Endothelial cell of umbilical vein (primary cell): Measurements from ENCODE around the gene ATXN10. TPM values are rescaled to one million over a fixed set of nuclear protein-coding genes. Genes with fewer than 3 reads are reported as not detected.

Source experiments
- BruUV-seq: library from RNA; stranded (reverse); fragments of 400-500 nt; replicated peaks from 2 replicates; lab custom pipeline; 2021; lab: Mats Ljungman, UMichigan
- CTCF ChIA-PET: fragments of 300-600, 350-600 bp; sonication (Branson Sonifier 250); formaldehyde crosslinking; loops from one replicate; lab custom pipeline; 2021; ENCODE audit warnings: antibody characterized with exemption, inconsistent platforms; lab: Charles Lee
- POLR2A ChIA-PET: fragments of 300-600, 350-600 bp; sonication (Branson Sonifier 250); formaldehyde crosslinking; loops from one replicate; lab custom pipeline; 2021; ENCODE audit warnings: antibody characterized with exemption, inconsistent platforms; lab: Charles Lee
- DNase-seq: peaks from one replicate; pipeline ENCODE4 v3.0.0-alpha.2; 2011; ENCODE audit warnings: low read depth, low spot score
- FAIRE-seq: peaks from 2 replicates; lab custom pipeline; 2011; peaks lifted over from hg19 to GRCh38; lab: Jason Lieb, UNC
- H2AFZ ChIP-seq: 2 replicates; pipeline ENCODE4 v1.6.0; 2012; ENCODE audit warnings: low read depth, low read length, control low read depth, inconsistent platforms
- H3K27ac ChIP-seq: 2 replicates; pipeline ENCODE4 v1.5.1; 2011; ENCODE audit warnings: low read depth, mild to moderate bottlenecking, control low read depth, low read length, moderate library complexity; ENCODE audit not compliant: insufficient read depth
- H3K27me3 ChIP-seq, 2 experiments: 2 replicates each; pipeline versions ENCODE4 v1.6.0 to v1.6.1; 2011; ENCODE audit warnings: low read length in 2 of 2, mixed read lengths in 1 of 2; ENCODE audit not compliant: control insufficient read depth in 2 of 2, insufficient read depth in 2 of 2
- H3K36me3 ChIP-seq, 2 experiments: 2 replicates in 1 of 2; 3 replicates in 1 of 2; pipeline ENCODE4 v1.5.1; 2011; ENCODE audit warnings: low read length in 2 of 2, mild to moderate bottlenecking in 1 of 2, moderate library complexity in 1 of 2; ENCODE audit not compliant: control insufficient read depth in 2 of 2, insufficient read depth in 2 of 2; ENCODE audit errors: extremely low read depth in 1 of 2
- H3K4me1 ChIP-seq: 3 replicates; pipeline ENCODE4 v1.5.1; 2011; ENCODE audit warnings: mild to moderate bottlenecking, low read length; ENCODE audit not compliant: control insufficient read depth, insufficient read depth; ENCODE audit errors: extremely low read depth
- H3K4me2 ChIP-seq: 2 replicates; pipeline ENCODE4 v1.6.1; 2011; ENCODE audit warnings: low read length, control low read depth, mixed read lengths; ENCODE audit not compliant: insufficient read depth
- H3K4me3 ChIP-seq, 3 experiments: fragments of 200-600 bp in 1 of 3; sonication (generic), shearing (Covaris generic) in 1 of 3; replicated peaks in 1 of 3; 2 replicates each; pipeline ENCODE4 v1.5.1; 2011 to 2016; ENCODE audit warnings: control low read depth in 3 of 3, low read length in 3 of 3, mild to moderate bottlenecking in 2 of 3, inconsistent platforms in 1 of 3, low read depth in 1 of 3, moderate library complexity in 1 of 3; ENCODE audit not compliant: insufficient read depth in 1 of 3
- H3K79me2 ChIP-seq: 2 replicates; pipeline ENCODE4 v1.6.0; 2012; ENCODE audit warnings: low read length, inconsistent platforms; ENCODE audit not compliant: control insufficient read depth, insufficient read depth
- H3K9ac ChIP-seq: replicated peaks from 2 replicates; pipeline ENCODE3; 2011; ENCODE audit warnings: low read length, control low read depth; ENCODE audit not compliant: insufficient read depth; ENCODE audit errors: extremely low read depth
- H3K9me1 ChIP-seq: replicated peaks from 3 replicates; pipeline ENCODE4 v1.6.0; 2011; ENCODE audit warnings: mild to moderate bottlenecking, low read length; ENCODE audit not compliant: control insufficient read depth, insufficient read depth; ENCODE audit errors: extremely low read depth
- H3K9me3 ChIP-seq: replicated peaks from 2 replicates; pipeline ENCODE4 v1.5.1; 2012; ENCODE audit warnings: low read length, inconsistent platforms; ENCODE audit not compliant: control insufficient read depth, insufficient read depth
- H4K20me1 ChIP-seq: replicated peaks from 2 replicates; pipeline ENCODE3; 2011; ENCODE audit warnings: mild to moderate bottlenecking, low read length; ENCODE audit not compliant: control insufficient read depth, insufficient read depth; ENCODE audit errors: extremely low read depth
- EZH2 ChIP-seq: IDR thresholded peaks from 2 replicates; pipeline ENCODE4 v1.6.1; 2012; ENCODE audit warnings: borderline replicate concordance, low read depth, mild to moderate bottlenecking, moderate library complexity, low read length, inconsistent platforms; ENCODE audit not compliant: severe bottlenecking
- FOS ChIP-seq: IDR thresholded peaks from 2 replicates; pipeline ENCODE4 v1.6.1; 2011; ENCODE audit warnings: mild to moderate bottlenecking, low read length, moderate library complexity, borderline replicate concordance; ENCODE audit not compliant: insufficient read depth
- GATA2 ChIP-seq: IDR thresholded peaks from 2 replicates; pipeline ENCODE4 v1.7.0; 2011; ENCODE audit warnings: low read depth, mild to moderate bottlenecking, moderate library complexity, mixed read lengths, low read length; ENCODE audit not compliant: insufficient read length, insufficient read depth
- JUN ChIP-seq: IDR thresholded peaks from 2 replicates; pipeline ENCODE4 v1.6.1; 2011; ENCODE audit warnings: borderline replicate concordance, low read depth; ENCODE audit not compliant: insufficient read length, insufficient read depth
- MYC ChIP-seq: IDR thresholded peaks from one replicate; pipeline ENCODE4 v1.6.1; 2011; ENCODE audit warnings: mild to moderate bottlenecking, low read depth, low read length
- POLR2A ChIP-seq: IDR thresholded peaks from 2 replicates; pipeline ENCODE4 v1.6.1; 2012; ENCODE audit warnings: low read depth, mild to moderate bottlenecking, control low read depth, low read length
- POLR2AphosphoS5 ChIP-seq: IDR thresholded peaks from 2 replicates; pipeline ENCODE4 v1.6.1; 2012; ENCODE audit warnings: low read depth, mild to moderate bottlenecking, control low read depth, low read length, moderate library complexity; ENCODE audit not compliant: insufficient read depth
- dilution Hi-C: fragments of 300-500 bp; cut with MboI; formaldehyde crosslinking; loops from one replicate; pipeline ENCODE4 v1.15.0; 2019; ENCODE audit warnings: low sequenced_read_pairs; ENCODE audit not compliant: extremely low pct_ligation_motif_present
- intact Hi-C: fragments of 100-400 bp; cut with micrococcal nuclease; formaldehyde crosslinking; loops from one replicate; pipeline ENCODE4 v1.10.0; 2022
- polyA plus RNA-seq, 4 experiments: library from polyadenylated mRNA; depleted of rRNA in 3 of 4; stranded (reverse) in 3 of 4; unstranded in 1 of 4; fragments of >200 nt; gene quantifications; 2 replicates each; pipeline versions ENCODE4 v1.2.1 to v1.2.3, GENCODE V29; 2011 to 2012; ENCODE audit warnings: missing spikeins in 1 of 4
- total RNA-seq: library from RNA; stranded (reverse); gene quantifications from 2 replicates; pipeline ENCODE4 v1.2.3, GENCODE V29; 2021
- TF ChIP-seq, protein P1 (sequence below), 2 donors: IDR thresholded peaks; 1 replicate in 1 of 2; 2 replicates in 1 of 2; pipeline ENCODE4 v1.5.1; 2011; ENCODE audit warnings: low read length in 2 of 2, mild to moderate bottlenecking in 2 of 2, moderate library complexity in 2 of 2, control low read depth in 1 of 2, inconsistent platforms in 1 of 2, low read depth in 1 of 2; ENCODE audit not compliant: insufficient read depth in 1 of 2; ENCODE audit errors: extremely low read depth in 1 of 2
- TF ChIP-seq, protein P2 (sequence below): IDR thresholded peaks from 2 replicates; pipeline ENCODE4 v1.6.1; 2011; ENCODE audit not compliant: insufficient read depth, insufficient read length

The ATXN10 gene
- total and polyA plus RNA-seq, 2 donors (not counting 3 experiments of a cell fraction or from before 2014, with no cell fraction given), result 73.2 to 91.9 TPM

DNA sequence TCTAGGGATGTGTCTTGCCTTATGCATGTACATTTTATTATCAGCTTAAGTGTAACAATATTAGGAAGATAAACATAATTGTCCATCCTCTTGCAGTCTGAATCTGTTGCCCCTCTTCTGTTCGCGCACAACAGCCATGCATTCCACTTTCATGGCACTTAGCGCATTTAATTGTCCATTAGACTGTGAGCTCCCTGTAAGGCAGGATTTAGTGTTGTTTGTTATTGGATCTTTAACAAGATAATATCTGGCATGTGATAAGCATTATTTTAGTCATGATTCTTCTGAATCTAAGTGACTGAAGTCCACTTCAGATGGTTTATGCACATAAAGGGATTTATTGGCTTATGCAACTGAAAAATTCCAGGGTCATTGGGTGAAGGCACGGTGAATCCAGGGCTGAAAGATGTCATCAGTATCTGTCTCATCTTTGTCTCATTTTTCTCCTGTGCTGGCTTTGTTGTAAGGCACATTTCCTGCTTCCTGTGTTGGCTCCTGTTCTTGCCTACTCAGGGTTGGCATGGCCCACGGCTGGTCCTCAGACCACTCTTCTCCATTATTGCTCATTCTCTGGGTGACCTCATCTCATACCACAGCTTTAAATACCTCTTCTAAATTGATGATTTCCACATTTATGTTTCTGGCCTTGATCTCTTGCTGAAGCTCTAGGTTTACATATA, 37.6 kb downstream of the ATXN10 start:
- dilution Hi-C loops, result no loop called here

More for the DNA sequence above, 37.6 kb downstream of the ATXN10 start:
- CTCF ChIA-PET, result no interaction called here
- no peak overlapping the region for H3K27ac ChIP-seq
- H3K9me1 ChIP-seq, result no peaks in the 10 kb centered on the region
- no peaks in the 10 kb centered on the region for H3K9me3 ChIP-seq
- H3K4me1 ChIP-seq, result peaks cover 14% of the 10 kb centered on the region
- no TSS peak for BruUV-seq
- peaks cover 12% of the 10 kb centered on the region for H4K20me1 ChIP-seq
- H3K4me2 ChIP-seq, result peak overlapping the region; percentile 23
- POLR2A ChIA-PET, result no interaction called here
- no peaks in the 10 kb centered on the region for H3K36me3 ChIP-seq
- intact Hi-C loops, result no loop called here
- H3K9ac ChIP-seq, result no peak overlapping the region
- H3K4me3 ChIP-seq, result no peak overlapping the region
- FAIRE-seq, result no peak
- peak; percentile 33 for DNase-seq
- H3K79me2 ChIP-seq, result peaks cover 36% of the 10 kb centered on the region
- no peak for TF ChIP-seq POLR2A
- TF ChIP-seq EZH2, result no peak
- peak; percentile 23 for TF ChIP-seq POLR2AphosphoS5
- peak; percentile 66 for TF ChIP-seq GATA2
- TF ChIP-seq MYC, result no peak
- TF ChIP-seq JUN, result no peak
- TF ChIP-seq, protein P1, sequence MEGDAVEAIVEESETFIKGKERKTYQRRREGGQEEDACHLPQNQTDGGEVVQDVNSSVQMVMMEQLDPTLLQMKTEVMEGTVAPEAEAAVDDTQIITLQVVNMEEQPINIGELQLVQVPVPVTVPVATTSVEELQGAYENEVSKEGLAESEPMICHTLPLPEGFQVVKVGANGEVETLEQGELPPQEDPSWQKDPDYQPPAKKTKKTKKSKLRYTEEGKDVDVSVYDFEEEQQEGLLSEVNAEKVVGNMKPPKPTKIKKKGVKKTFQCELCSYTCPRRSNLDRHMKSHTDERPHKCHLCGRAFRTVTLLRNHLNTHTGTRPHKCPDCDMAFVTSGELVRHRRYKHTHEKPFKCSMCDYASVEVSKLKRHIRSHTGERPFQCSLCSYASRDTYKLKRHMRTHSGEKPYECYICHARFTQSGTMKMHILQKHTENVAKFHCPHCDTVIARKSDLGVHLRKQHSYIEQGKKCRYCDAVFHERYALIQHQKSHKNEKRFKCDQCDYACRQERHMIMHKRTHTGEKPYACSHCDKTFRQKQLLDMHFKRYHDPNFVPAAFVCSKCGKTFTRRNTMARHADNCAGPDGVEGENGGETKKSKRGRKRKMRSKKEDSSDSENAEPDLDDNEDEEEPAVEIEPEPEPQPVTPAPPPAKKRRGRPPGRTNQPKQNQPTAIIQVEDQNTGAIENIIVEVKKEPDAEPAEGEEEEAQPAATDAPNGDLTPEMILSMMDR (IDR thresholded peaks at IDR 0.05; ENCODE audit: extremely low read depth in 1 of 2, insufficient read depth in 1 of 2, low read depth in 1 of 2, low read length in 2 of 2), result no peak
- no peak for TF ChIP-seq FOS
- TF ChIP-seq, protein P2, sequence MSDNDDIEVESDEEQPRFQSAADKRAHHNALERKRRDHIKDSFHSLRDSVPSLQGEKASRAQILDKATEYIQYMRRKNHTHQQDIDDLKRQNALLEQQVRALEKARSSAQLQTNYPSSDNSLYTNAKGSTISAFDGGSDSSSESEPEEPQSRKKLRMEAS, result no peak
- no peaks in the 10 kb centered on the region for H3K27me3 ChIP-seq
- H2AFZ ChIP-seq, result no peak overlapping the region
